Gastrocnemius medialis (tissue), 4 donors: ENCODE data around the gene GRM4.

Experiments used
- CTCF ChIP-seq, 5 experiments: fragments of 450-650 bp in 3 of 5; fragments of 200-600 bp in 2 of 5; sonication (generic) in 2 of 5; IDR thresholded peaks in 4 of 5; conservative IDR thresholded peaks in 1 of 5; 1 replicate in 4 of 5; 2 replicates in 1 of 5; pipeline ENCODE4 v1.5.1; 2016 to 2019; ENCODE audit warnings: antibody characterized with exemption in 5 of 5, mild to moderate bottlenecking in 3 of 5, moderate library complexity in 3 of 5
- POLR2A ChIP-seq, 2 donors: fragments of 450-650 bp; IDR thresholded peaks; one replicate each; pipeline ENCODE4 v1.6.1; 2017; ENCODE audit warnings: antibody characterized with exemption in 2 of 2, mild to moderate bottlenecking in 2 of 2, moderate library complexity in 2 of 2

- TF ChIP-seq CTCF (IDR thresholded peaks at IDR 0.05 in 4 of 5, conservative IDR thresholded peaks at IDR 0.05 in 1 of 5) (no peak), POLR2A (IDR thresholded peaks at IDR 0.05) (no peak)
These were observed 74.6 kb downstream of the GRM4 start for GRCh38 chr6:34071136-34071883.
